Left ventricle myocardium superior (tissue), 1 donor: ENCODE measurements around the gene PRAF2. TPM values are rescaled to one million over a fixed set of nuclear protein-coding genes. Genes with fewer than 3 reads are reported as not detected.

ENCODE experiments used
- ATAC-seq: fragments of 200-7000 bp; cut with Tn5 transposase; one replicate; pipeline ENCODE4 v1.9.1; 2020; ENCODE audit warnings: mild to moderate bottlenecking, moderate library complexity
- DNase-seq: peaks from one replicate; pipeline ENCODE4 v3.0.0-alpha.2; 2020
- intact Hi-C: fragments of 100-400 bp; cut with micrococcal nuclease; formaldehyde crosslinking; loops from one replicate; pipeline ENCODE4 v1.11.0; 2022
- total RNA-seq: library from RNA; stranded (reverse); fragmentation: NEBNext Ultra II Directional; extraction: Animal tissue kit (Norgen Biotek cat#: 25700); gene quantifications from one replicate; pipeline ENCODE4 v1.2.1, GENCODE V29; 2021
- donor health status: DM: no; HTN: yes; CAD: no; lungs with severe emphysema.

The PRAF2 gene
- total RNA-seq, 1 donor from 2014 or later = 6.3 TPM

GRCh38 chrX:49079489-49080428, 6.0 kb upstream of the PRAF2 start, which contains the start of gene WDR45:
WDR45 (minus strand) TSS chrX:49079887; CDS start chrX:49078095, 1,792 bp downstream.
- intact Hi-C loops = no loop called here
- ATAC-seq = peak; percentile 90
- DNase-seq = peak; percentile 81

GRCh38 chrX:49077941-49078340, 4.1 kb upstream of the PRAF2 start:
- ATAC-seq (no peak), DNase-seq (no peak)
- intact Hi-C loops = no loop called here

GRCh38 chrX:49075347-49075746, 1.5 kb upstream of the PRAF2 start:
- intact Hi-C loops = no loop called here
- DNase-seq = no peak
- no peak for ATAC-seq

GRCh38 chrX:49072712-49073095, 1.1 kb downstream of the PRAF2 start:
- DNase-seq (no peak), ATAC-seq (no peak)
- intact Hi-C loops = no loop called here

GRCh38 chrX:49071877-49072711, 1.7 kb downstream of the PRAF2 start:
- peak; percentile 84 for DNase-seq
- peak; percentile 76 for ATAC-seq
- intact Hi-C loops = no loop called here

GRCh38 chrX:49070988-49071387, 2.8 kb downstream of the PRAF2 start:
- intact Hi-C loops = no loop called here
- DNase-seq (no peak), ATAC-seq (no peak)

GRCh38 chrX:49069038-49069437, 4.8 kb downstream of the PRAF2 start:
- DNase-seq = no peak
- no peak for ATAC-seq
- intact Hi-C loops = no loop called here

GRCh38 chrX:49067285-49068120, 6.3 kb downstream of the PRAF2 start:
- DNase-seq (no peak), ATAC-seq (no peak)
- intact Hi-C loops = no loop called here

- intact Hi-C loops = no loop called here
- ATAC-seq (no peak), DNase-seq (no peak)
Observed at GRCh38 chrX:49066690-49067089, 7.1 kb downstream of the PRAF2 start.

GRCh38 chrX:49066278-49066677, 7.5 kb downstream of the PRAF2 start:
- intact Hi-C loops = no loop called here
- ATAC-seq = no peak
- no peak for DNase-seq

GRCh38 chrX:49064735-49065134, 9.1 kb downstream of the PRAF2 start:
- DNase-seq (no peak), ATAC-seq (no peak)
- intact Hi-C loops = no loop called here

- intact Hi-C loops = no loop called here
- ATAC-seq = no peak
- DNase-seq = no peak
Observed at GRCh38 chrX:49064303-49064702, 9.5 kb downstream of the PRAF2 start.

GRCh38 chrX:49063715-49064114, 10.1 kb downstream of the PRAF2 start:
- DNase-seq (no peak), ATAC-seq (no peak)
- intact Hi-C loops = no loop called here

- DNase-seq (no peak), ATAC-seq (no peak)
- intact Hi-C loops = no loop called here
Observed at GRCh38 chrX:49061916-49062315, 11.9 kb downstream of the PRAF2 start.

GRCh38 chrX:49061490-49061889, 12.3 kb downstream of the PRAF2 start:
- intact Hi-C loops = no loop called here
- DNase-seq (no peak), ATAC-seq (no peak)

- DNase-seq (no peak), ATAC-seq (no peak)
- intact Hi-C loops = no loop called here
Observed at GRCh38 chrX:49060914-49061313, 12.9 kb downstream of the PRAF2 start.

GRCh38 chrX:49059681-49060085, 14.1 kb downstream of the PRAF2 start:
- intact Hi-C loops = no loop called here
- DNase-seq (no peak), ATAC-seq (no peak)

GRCh38 chrX:49059201-49059600, 14.6 kb downstream of the PRAF2 start:
- no peak for ATAC-seq
- intact Hi-C loops = no loop called here
- no peak for DNase-seq

GRCh38 chrX:49058794-49059193, 15.0 kb downstream of the PRAF2 start, which contains the start of gene CCDC120:
CCDC120 (plus strand) TSS chrX:49058999; CDS start chrX:49062042, 3,043 bp downstream.
- ATAC-seq (no peak), DNase-seq (no peak)
- intact Hi-C loops = no loop called here
